Measurements from ENCODE around the gene OIP5. TPM values are rescaled to one million over a fixed set of nuclear protein-coding genes. Genes with fewer than 3 reads are reported as not detected.
A peak's percentile ranks its signal among the peaks of the same experiment; 100 is the strongest.
"Not testable (repeated sequence)": the region's sequence is repeated elsewhere in the genome, so short reads cannot be mapped to it uniquely, and the experiment has no call there.

OIP5 gene
- total RNA-seq, 1 donor = 0.72 TPM

DNA sequence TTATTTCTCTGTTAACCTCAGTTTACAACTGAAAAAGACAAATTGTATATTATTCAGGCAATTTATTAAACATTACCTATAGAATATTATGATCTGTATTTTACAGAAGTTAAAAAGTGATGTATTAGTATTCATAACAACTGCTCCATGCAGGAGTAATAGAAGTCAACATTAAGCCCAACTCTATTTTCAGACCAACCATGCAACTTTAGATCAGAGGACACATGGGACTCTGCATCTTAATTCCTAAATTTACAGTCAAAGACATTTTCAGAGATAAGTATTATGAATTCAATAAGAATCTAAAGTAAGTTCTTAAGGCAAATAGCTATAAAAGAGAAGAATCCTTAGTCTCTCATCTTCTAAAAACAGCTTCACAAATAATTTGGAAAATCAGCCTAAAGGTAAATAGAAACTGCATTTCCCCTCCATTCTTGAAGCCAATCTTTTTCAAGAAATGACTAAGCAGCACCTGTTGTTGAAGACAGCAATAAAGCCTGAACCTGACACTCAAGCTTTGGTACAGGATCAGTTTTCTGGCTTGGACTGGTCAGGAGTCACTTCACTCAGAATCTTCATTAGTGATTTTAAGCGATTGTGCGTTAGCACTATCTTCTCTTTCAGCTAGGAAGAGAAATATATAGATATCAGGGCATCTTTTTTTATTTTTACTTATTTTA, 23.0 kb downstream of the OIP5 start:
- Histone ChIP-seq H3K27me3 (ENCODE audit: insufficient read depth, low read length) (no peaks in the 10 kb centered on the region), H3K4me2 (ENCODE audit: insufficient read depth, low read length) (no peak overlapping the region), H4K20me1 (ENCODE audit: insufficient read depth, low read length) (no peaks in the 10 kb centered on the region), H3K4me3 (ENCODE audit: insufficient read depth, low read length) (no peak overlapping the region), H3K79me2 (ENCODE audit: insufficient read depth, low read length) (no peaks in the 10 kb centered on the region), H2AFZ (ENCODE audit: low read length) (no peak overlapping the region), H3K36me3 (ENCODE audit: insufficient read depth, low read length) (peaks cover 2% of the 10 kb centered on the region), H3K4me1 (ENCODE audit: insufficient read depth, low read length) (no peaks in the 10 kb centered on the region), H3K27ac (ENCODE audit: low read depth, low read length) (no peak overlapping the region), H3K9me3 (ENCODE audit: low read depth, low read length) (no peaks in the 10 kb centered on the region)
- DNase-seq (ENCODE audit: insufficient read length, low spot score, missing footprints) = no peak
- TF ChIP-seq, protein P1, sequence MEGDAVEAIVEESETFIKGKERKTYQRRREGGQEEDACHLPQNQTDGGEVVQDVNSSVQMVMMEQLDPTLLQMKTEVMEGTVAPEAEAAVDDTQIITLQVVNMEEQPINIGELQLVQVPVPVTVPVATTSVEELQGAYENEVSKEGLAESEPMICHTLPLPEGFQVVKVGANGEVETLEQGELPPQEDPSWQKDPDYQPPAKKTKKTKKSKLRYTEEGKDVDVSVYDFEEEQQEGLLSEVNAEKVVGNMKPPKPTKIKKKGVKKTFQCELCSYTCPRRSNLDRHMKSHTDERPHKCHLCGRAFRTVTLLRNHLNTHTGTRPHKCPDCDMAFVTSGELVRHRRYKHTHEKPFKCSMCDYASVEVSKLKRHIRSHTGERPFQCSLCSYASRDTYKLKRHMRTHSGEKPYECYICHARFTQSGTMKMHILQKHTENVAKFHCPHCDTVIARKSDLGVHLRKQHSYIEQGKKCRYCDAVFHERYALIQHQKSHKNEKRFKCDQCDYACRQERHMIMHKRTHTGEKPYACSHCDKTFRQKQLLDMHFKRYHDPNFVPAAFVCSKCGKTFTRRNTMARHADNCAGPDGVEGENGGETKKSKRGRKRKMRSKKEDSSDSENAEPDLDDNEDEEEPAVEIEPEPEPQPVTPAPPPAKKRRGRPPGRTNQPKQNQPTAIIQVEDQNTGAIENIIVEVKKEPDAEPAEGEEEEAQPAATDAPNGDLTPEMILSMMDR (IDR thresholded peaks at IDR 0.05; ENCODE audit: extremely low read depth, low read depth, low read length) = no peak

DNA sequence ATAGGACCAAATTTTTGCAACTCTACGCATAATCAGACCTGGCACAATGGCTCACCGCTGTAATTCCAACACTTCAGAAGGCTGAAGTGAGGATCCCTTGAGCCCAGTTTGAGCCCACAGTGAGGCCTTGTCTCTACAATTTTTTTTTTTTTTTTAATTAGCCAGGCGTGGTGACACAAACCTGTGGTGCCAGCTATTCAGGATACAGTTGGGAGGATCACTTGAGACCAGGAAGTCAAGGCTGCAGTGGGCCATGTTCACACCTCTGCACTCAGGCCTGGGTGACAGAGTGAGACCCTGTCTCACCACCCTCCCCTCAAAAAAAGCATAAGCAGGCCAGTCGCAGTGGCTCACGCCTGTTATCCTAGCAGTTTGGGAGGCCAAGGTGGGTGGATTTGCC, 24.7 kb downstream of the OIP5 start:
- H3K4me3 ChIP-seq (ENCODE audit: insufficient read depth, low read length) = no peak overlapping the region
- no peaks in the 10 kb centered on the region for H4K20me1 ChIP-seq (ENCODE audit: insufficient read depth, low read length)
- DNase-seq (ENCODE audit: insufficient read length, low spot score, missing footprints) = no peak
- no peak overlapping the region for H2AFZ ChIP-seq (ENCODE audit: low read length)
- peaks cover 2% of the 10 kb centered on the region for H3K36me3 ChIP-seq (ENCODE audit: insufficient read depth, low read length)
- H3K4me2 ChIP-seq (ENCODE audit: insufficient read depth, low read length) = no peak overlapping the region
- H3K27me3 ChIP-seq (ENCODE audit: insufficient read depth, low read length) = no peaks in the 10 kb centered on the region
- H3K27ac ChIP-seq (ENCODE audit: low read depth, low read length) = no peak overlapping the region
- no peaks in the 10 kb centered on the region for H3K79me2 ChIP-seq (ENCODE audit: insufficient read depth, low read length)
- H3K9me3 ChIP-seq (ENCODE audit: low read depth, low read length) = no peaks in the 10 kb centered on the region
- TF ChIP-seq, protein P1 (IDR thresholded peaks at IDR 0.05; ENCODE audit: extremely low read depth, low read depth, low read length) = no peak
- H3K4me1 ChIP-seq (ENCODE audit: insufficient read depth, low read length) = no peaks in the 10 kb centered on the region

DNA sequence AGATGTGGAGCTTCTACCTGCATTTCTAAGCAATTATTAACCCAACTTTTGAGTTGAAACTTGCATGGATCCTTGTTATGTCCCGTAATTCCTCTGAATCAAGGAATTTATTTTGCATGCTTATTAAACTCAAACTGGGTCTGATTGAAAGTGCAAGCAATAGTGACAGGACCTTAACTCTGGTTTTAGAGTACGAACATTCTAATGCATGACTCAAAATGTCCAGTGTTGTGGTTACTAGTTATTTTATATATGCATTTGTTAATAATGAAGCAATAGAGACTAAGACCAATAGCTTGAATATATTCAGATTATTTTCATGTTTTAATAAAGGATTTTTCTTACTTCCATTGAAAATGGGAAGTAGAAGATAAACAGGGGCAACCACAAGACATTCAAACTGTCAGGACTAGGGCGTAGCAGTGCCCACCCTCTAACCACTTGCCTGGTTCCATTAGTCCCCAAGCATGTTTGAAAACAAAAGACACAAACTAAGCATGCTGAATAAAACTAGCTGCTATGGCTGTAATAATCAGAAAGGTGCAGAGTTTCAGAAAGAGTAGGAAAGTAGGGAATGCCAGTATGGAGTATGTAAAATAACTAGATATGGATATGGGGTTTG, 28.1 kb downstream of the OIP5 start:
- Histone ChIP-seq H3K79me2 (ENCODE audit: insufficient read depth, low read length) (no peaks in the 10 kb centered on the region), H3K36me3 (ENCODE audit: insufficient read depth, low read length) (peaks cover 7% of the 10 kb centered on the region), H3K4me1 (ENCODE audit: insufficient read depth, low read length) (no peaks in the 10 kb centered on the region), H3K27ac (ENCODE audit: low read depth, low read length) (no peak overlapping the region), H3K9me3 (ENCODE audit: low read depth, low read length) (no peaks in the 10 kb centered on the region), H3K4me2 (ENCODE audit: insufficient read depth, low read length) (no peak overlapping the region), H3K4me3 (ENCODE audit: insufficient read depth, low read length) (no peak overlapping the region), H3K27me3 (ENCODE audit: insufficient read depth, low read length) (no peaks in the 10 kb centered on the region), H2AFZ (ENCODE audit: low read length) (no peak overlapping the region), H4K20me1 (ENCODE audit: insufficient read depth, low read length) (no peaks in the 10 kb centered on the region)
- TF ChIP-seq, protein P1 (IDR thresholded peaks at IDR 0.05; ENCODE audit: extremely low read depth, low read depth, low read length) = no peak
- DNase-seq (ENCODE audit: insufficient read length, low spot score, missing footprints) = peak; percentile 1

DNA sequence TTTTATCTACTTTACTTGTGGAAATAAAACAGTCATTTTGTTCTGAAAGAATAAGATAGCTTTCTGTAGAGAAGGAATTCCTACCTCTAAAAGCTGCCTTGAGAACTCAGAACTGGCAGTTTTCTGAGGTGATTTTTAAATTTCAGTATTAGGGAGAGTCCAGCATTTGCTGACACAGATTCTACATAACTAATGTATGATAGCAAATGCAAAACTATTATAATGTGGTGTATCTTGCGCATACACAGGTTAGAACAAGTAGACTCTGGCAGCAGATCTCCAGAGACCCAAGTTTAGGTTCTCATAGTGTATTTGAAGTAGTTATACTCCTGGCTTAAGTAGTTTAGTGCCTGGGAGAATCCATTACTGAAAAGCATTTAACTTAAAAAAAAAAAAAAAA, 30.8 kb downstream of the OIP5 start:
- Histone ChIP-seq H3K4me1 (ENCODE audit: insufficient read depth, low read length) (no peaks in the 10 kb centered on the region), H3K27ac (ENCODE audit: low read depth, low read length) (no peak overlapping the region), H3K27me3 (ENCODE audit: insufficient read depth, low read length) (no peaks in the 10 kb centered on the region), H4K20me1 (ENCODE audit: insufficient read depth, low read length) (no peaks in the 10 kb centered on the region), H3K4me2 (ENCODE audit: insufficient read depth, low read length) (no peak overlapping the region), H3K36me3 (ENCODE audit: insufficient read depth, low read length) (peaks cover 10% of the 10 kb centered on the region), H2AFZ (ENCODE audit: low read length) (no peak overlapping the region), H3K9me3 (ENCODE audit: low read depth, low read length) (no peaks in the 10 kb centered on the region), H3K79me2 (ENCODE audit: insufficient read depth, low read length) (no peaks in the 10 kb centered on the region), H3K4me3 (ENCODE audit: insufficient read depth, low read length) (no peak overlapping the region)
- no peak for DNase-seq (ENCODE audit: insufficient read length, low spot score, missing footprints)
- TF ChIP-seq, protein P1 (IDR thresholded peaks at IDR 0.05; ENCODE audit: extremely low read depth, low read depth, low read length) = no peak

DNA sequence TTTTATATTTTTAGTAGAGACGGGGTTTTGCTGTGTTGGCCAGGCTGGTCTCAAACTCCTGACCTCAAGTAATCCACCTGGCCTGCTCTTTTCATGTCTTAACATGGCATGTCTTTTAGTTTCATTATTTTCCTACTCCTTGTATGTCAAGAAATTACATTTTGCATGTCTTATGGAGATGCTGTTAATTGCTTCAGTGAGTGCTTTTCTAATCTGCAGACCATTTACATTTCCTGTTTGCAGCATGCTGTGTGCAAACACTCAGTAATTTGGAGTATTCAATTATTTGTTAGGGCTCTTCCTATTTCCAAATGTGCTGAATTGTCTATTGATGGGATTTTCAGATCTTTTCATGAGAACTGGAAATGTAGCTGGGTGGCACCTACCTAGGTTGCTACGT, 31.3 kb downstream of the OIP5 start:
- not testable (repeated sequence) for H2AFZ ChIP-seq (ENCODE audit: low read length); H3K4me2 ChIP-seq (ENCODE audit: insufficient read depth, low read length)

More for the DNA sequence above, 31.3 kb downstream of the OIP5 start:
- not testable (repeated sequence) for H3K9me3 ChIP-seq (ENCODE audit: low read depth, low read length); H3K4me3 ChIP-seq (ENCODE audit: insufficient read depth, low read length); H4K20me1 ChIP-seq (ENCODE audit: insufficient read depth, low read length); H3K27ac ChIP-seq (ENCODE audit: low read depth, low read length); H3K79me2 ChIP-seq (ENCODE audit: insufficient read depth, low read length); H3K27me3 ChIP-seq (ENCODE audit: insufficient read depth, low read length); DNase-seq (ENCODE audit: insufficient read length, low spot score, missing footprints); H3K4me1 ChIP-seq (ENCODE audit: insufficient read depth, low read length)
- H3K36me3 ChIP-seq (ENCODE audit: insufficient read depth, low read length) = peaks cover 14% of the 10 kb centered on the region
